Stimulated activated CD4-positive, alpha-beta T cell treated with anti-CD3 and anti-CD28 coated beads, Interleukin-15, amount 100 ng/mL, for 24 hours (primary cell): ENCODE results near the gene TOMT.
A peak's percentile ranks its signal among the peaks of the same experiment; 100 is the strongest.

Experiments used
- DNase-seq: peaks from one replicate; pipeline ENCODE4 v3.0.0-alpha.2; 2020

The TOMT gene, protein sequence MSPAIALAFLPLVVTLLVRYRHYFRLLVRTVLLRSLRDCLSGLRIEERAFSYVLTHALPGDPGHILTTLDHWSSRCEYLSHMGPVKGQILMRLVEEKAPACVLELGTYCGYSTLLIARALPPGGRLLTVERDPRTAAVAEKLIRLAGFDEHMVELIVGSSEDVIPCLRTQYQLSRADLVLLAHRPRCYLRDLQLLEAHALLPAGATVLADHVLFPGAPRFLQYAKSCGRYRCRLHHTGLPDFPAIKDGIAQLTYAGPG

GRCh38 chr11:72105888-72106287, at the start of gene TOMT:
Gene TOMT, plus strand, starts transcription at chr11:72105924. Its CDS starts 28 bp downstream, at chr11:72105952.
- DNase-seq, result no peak

GRCh38 chr11:72058416-72059034, 47.2 kb upstream of the TOMT start:
- DNase-seq, result no peak

DNA sequence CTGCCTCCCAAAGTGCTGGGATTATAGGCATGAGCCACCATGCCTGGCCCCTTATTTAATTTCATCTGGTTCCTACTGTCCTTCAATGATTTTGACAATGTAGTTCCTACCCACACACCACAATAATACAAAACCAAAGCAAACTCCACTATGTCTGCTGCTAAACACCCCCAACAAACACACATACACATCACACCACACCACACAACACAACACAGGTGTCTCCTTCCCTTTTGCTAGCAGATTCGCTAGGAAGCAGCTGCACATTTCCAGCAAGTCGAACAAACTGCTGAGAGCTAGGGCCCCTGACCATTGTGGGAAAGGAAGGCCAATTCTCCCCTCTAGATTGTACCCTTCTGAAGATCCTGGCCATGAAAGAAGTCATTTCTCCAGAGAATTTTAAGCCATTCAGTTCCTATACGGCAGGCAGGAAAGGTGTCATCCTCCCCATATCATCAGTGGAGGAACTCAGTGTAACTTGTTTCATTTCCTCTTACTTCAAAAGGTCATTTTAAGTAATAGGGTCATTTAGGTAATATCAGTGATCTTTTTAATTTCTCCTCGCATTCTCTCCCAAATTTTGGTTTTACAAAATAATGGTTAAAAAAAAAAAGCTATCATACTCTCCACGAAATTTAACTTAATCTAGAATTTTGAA, 43.9 kb upstream of the TOMT start:
- DNase-seq, result no peak

DNA sequence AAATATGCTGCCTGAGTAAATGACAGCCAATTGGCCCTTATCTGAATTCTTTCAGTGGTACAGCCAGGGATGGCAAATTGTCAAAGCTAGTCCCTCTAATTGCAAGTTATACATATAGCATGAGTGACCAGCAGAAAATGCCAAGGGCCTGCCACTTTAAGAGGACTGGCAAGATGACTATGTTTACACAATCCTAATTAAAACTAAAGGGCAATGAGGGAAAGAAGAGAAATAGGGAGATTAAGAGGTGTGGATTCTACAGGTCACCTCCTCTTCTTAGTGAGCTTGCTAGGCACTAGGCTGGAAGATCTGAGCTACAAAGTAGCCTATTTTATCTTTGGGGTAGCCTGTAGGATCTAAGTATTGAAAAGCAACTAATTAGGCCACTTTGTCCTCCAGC, 38.9 kb upstream of the TOMT start:
- no peak for DNase-seq

DNA sequence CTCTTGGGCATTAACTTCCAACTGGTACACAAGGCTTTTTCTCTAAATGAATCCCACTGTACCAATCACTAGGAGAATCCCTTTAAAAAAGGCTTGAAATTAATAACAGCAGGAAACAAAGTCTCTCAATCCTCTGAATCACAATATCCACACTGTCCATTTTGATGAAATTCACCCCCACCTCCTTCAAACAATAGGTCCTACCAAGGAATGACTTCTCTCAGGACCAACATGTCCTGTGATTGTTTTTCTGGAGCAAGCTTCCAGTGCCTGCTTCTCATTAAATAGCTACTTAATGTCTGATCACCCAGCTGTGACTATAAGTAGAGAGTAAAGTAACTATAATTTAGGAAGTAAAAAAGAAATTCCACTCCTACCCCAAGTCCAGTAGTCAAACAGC, 38.5 kb upstream of the TOMT start:
- DNase-seq, result no peak

GRCh38 chr11:72067676-72068075, 38.0 kb upstream of the TOMT start:
- DNase-seq, result no peak

DNA sequence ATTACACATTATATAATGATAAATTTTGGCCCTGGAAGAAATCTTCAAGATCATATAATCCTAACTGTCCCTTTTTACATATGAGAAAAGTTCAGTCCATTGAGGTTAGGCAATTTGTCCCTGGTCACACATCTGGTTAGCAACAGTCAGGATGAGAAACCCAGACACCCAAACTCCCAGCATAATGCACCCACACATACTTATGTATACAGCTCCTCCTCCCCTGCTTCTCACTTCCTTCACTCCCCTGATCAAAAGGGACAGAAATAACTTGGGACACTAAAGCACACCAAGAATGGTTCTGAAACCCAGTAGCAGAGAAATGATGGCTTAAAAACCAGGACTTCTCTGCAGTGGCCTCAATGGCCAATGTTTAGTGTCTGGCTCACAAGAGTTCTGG, 36.5 kb upstream of the TOMT start:
- DNase-seq, result no peak

- peak; percentile 16 for DNase-seq
Measured at GRCh38 chr11:72069787-72070251, 35.9 kb upstream of the TOMT start.

GRCh38 chr11:72070491-72070890, 35.2 kb upstream of the TOMT start:
- no peak for DNase-seq

- no peak for DNase-seq
Measured at GRCh38 chr11:72072348-72072747, 33.4 kb upstream of the TOMT start.

GRCh38 chr11:72075109-72075508, 30.6 kb upstream of the TOMT start:
- DNase-seq, result no peak

- DNase-seq, result no peak
Measured at GRCh38 chr11:72075756-72076155, 30.0 kb upstream of the TOMT start.

GRCh38 chr11:72078477-72078876, 27.2 kb upstream of the TOMT start:
- no peak for DNase-seq

- no peak for DNase-seq
Measured at GRCh38 chr11:72079819-72080325, 25.9 kb upstream of the TOMT start.

DNA sequence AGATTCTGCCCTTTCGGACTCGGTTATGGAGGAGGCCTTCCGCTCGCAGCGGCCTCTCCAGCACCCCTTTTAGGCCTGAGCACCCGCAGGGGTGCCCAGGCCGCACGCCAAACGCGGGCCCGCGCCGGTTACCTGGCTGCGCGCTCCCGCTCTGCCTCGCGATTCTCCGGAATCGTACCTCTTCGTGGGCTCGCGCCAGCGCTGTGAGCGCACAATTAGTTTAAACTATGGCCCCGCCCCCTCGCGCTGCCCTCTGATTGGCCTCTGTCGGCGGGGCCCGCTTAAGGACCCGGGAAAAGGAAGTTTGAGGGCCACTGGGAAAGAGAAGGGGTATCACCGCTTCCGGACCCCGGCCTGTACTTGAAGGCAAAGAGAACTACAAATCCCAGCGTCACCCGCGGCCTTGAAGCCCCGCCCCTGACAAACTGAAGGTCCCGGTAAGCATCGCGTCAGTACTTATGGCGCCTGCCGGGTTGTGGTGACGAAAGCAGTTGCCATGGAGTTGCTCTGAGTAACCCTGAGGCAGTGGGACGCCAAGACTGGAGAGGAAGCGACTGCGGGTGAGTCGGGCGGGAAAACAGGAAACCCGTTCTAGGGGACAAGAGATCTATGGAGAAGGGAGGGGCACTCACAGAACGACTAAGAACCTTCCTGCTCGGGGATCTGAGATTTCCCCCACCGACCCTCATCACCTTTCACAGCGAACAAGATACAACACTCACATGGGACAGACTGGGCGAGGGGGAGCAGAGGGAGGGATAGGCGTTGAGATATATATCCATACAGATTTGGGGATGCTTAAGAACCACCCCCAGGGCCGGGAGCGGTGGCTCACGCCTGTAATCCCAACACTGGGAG, 25.2 kb upstream of the TOMT start, which contains the start of the genes LRRC51 and NUMA1:
Gene LRRC51 (plus strand): TSS at position 525 of the 858 bp plus-strand sequence. CDS start 8,234 bp downstream, outside the sequence.
Gene NUMA1 (minus strand): TSS at position 217 of the 858 bp plus-strand sequence. CDS start 44,599 bp downstream, outside the sequence.
- peak; percentile 99 for DNase-seq

DNA sequence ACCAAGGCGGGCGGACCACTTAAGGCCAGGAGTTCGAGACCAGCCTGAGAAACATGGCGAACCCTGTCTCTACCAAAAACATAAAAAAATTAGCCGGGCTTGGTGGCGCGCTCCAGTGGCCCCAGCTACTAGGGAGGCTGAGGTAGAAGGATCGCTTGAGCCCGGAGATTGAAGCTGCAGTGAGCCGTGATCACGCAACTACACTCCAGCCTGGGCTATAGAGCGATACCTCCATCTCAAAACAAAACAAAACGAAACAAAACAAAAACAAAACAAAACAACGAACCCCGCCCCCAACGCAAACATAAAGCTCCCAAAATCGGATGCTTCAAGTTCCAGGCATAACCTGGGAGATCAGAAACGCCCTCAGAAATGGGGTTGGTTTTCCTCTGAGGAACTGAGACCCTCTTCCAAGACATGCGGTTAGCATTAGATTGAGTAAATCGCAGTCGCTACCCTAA, 24.5 kb upstream of the TOMT start:
- DNase-seq, result no peak

DNA sequence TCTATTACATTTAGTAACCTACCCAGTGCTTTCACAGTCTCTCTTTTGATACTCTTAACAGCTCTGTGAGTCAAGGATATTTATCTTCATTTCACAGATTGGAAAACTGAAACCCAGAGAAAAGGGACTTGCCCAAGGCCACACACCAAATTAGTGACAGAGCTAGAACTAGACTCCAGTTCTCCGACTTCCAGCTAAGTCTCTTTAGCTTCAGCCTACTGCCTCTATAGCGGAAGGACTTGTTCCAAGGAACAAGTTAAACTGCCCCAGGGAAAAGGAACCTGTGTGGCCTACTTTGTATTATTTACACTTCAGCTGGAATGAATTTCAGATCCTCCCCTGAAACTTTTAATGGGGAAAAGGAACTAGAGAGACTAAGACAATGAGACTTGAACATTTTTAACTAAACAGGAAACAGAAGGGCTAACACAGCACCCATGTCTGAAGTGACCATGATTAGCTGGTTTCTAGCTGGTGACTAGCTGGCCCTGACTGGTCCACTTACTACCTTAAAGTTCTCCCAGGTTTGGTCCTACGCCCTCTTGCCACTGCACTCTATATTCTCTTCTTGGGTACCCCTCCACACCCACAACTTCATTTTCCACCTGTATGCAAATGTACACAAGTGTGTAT, 23.8 kb upstream of the TOMT start:
- DNase-seq, result no peak

DNA sequence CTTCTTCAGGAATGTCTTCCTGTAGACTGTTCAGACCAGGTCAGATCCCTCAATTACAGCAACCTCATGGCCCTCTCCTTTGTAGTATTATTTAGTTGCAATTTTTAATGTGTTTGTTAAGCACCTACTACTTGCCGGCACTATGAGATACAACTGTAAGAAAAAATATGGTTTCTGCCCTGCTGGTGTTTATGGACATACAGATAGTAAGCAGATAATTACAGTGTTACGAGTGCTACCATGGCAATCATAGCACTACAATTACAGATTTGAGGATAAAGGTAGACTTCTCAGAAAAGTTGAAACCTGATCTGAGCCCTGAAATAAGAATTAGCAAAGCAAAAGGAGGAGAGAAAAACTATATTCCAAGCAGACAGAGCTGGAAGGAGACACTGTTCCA, 22.3 kb upstream of the TOMT start:
- no peak for DNase-seq

DNA sequence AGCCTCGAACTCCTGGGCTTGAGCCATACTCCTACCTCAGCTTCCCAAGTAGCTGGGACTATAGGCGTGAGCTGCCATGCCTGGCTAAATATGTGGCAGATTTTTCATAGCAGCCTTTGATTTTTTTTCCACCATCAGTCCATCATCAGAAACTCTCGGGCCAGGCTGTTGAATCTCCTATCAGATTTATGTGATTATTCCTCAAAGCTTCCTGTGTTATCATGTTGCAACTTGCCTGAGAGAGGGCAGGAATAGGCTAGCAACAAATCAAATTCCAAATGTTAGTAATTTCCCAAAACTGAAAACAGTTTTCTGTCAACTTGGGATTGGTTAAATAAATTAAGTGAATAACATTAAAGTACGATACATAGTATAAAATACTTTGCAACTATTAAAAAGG, 21.6 kb upstream of the TOMT start:
- no peak for DNase-seq

- DNase-seq, result no peak
Measured at GRCh38 chr11:72084965-72085364, 20.8 kb upstream of the TOMT start.

- DNase-seq, result no peak
Measured at GRCh38 chr11:72085621-72086351, 19.9 kb upstream of the TOMT start.
